ENCODE data around the gene TP53INP2. TPM values are rescaled to one million over a fixed set of nuclear protein-coding genes. Genes with fewer than 3 reads are reported as not detected.

The TP53INP2 gene
- total and polyA plus RNA-seq, 2 of the 8 experiments (the other 6 are each of a cell fraction or from before 2014, with no cell fraction given): 2.4 to 4.8 TPM

DNA sequence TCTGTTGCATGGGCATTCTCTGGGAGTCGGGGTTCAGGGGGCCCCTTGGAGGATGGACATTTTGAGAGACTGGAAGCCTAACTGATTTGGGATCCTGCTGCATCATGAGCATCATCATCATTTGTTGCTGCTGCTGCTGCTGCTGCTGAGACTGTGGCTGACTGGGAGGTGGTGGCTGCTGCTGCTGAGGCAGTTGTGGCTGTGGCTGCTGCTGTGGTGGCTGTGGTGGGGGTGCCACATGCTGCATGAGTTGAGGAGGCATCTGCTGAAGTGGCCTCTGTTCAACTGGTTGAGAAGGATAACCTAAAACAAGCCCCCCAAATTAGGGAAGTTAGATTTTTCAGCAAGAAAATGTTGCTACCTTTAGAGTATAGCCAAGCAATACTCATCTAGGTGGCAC is 38.9 kb downstream of the TP53INP2 start:
- Histone ChIP-seq H3K36me3 (ENCODE audit: control insufficient read depth in 2 of 4, insufficient read depth in 4 of 4, low read length in 3 of 4) (peaks cover 0 to 5% (median 0%) of the 10 kb centered on the region in 4 experiments; a peak in 2 of 8 replicates), H3K9me3 (ENCODE audit: insufficient read depth in 2 of 2, low read depth in 1 of 2, low read length in 1 of 2) (no peaks in the 10 kb centered on the region), H2AFZ (ENCODE audit: low read length) (no peak overlapping the region), H3K27me3 (replicated peaks in 1 of 4; ENCODE audit: control insufficient read depth in 3 of 4, extremely low read depth in 1 of 4, insufficient read depth in 3 of 4, low read length in 3 of 4) (no peaks in the 10 kb centered on the region), H3K4me3 (ENCODE audit: extremely low read depth in 1 of 4, insufficient read depth in 2 of 4, low read depth in 3 of 4, low read length in 4 of 4) (no peak overlapping the region), H3K27ac (ENCODE audit: low read depth, low read length) (no peak overlapping the region), H4K20me1 (replicated peaks in 1 of 2; ENCODE audit: control insufficient read depth in 1 of 2, insufficient read depth in 2 of 2, low read length in 2 of 2) (peaks cover 0 to 3% of the 10 kb centered on the region in 2 experiments), H2BK15ac (ENCODE audit: low read length) (no peak overlapping the region), H2AK5ac (ENCODE audit: low read depth, low read length) (no peak overlapping the region), H3K79me2 (ENCODE audit: control insufficient read depth in 1 of 2, insufficient read depth in 2 of 2, low read length in 2 of 2) (no peaks in the 10 kb centered on the region), H3K23ac (ENCODE audit: insufficient read length) (no peak overlapping the region), H2BK120ac (replicated peaks; ENCODE audit: low read depth, low read length) (no peak overlapping the region), H4K91ac (replicated peaks; ENCODE audit: insufficient read length, low read length) (no peak overlapping the region), H3K14ac (ENCODE audit: insufficient read length) (no peak overlapping the region), H2BK12ac (ENCODE audit: low read depth, low read length) (no peak overlapping the region), H3K18ac (ENCODE audit: extremely low read depth, low read length) (no peak overlapping the region), H2BK20ac (ENCODE audit: low read length) (no peak overlapping the region), H4K8ac (ENCODE audit: extremely low read depth, insufficient read depth, low read length) (no peak overlapping the region; the same call in 1 of the 2 replicates), H3K4me2 (ENCODE audit: insufficient read depth in 1 of 2, low read depth in 2 of 2, low read length in 2 of 2) (no peak overlapping the region), H3K4me1 (replicated peaks in 1 of 4; ENCODE audit: control insufficient read depth in 3 of 4, insufficient read depth in 4 of 4, low read length in 3 of 4) (no peaks in the 10 kb centered on the region), H3K4ac (replicated peaks; ENCODE audit: insufficient read length, low read depth, low read length) (no peak overlapping the region), H3K23me2 (ENCODE audit: low read depth, low read length) (no peaks in the 10 kb centered on the region), H3K9ac (replicated peaks in 1 of 4; ENCODE audit: extremely low read depth in 1 of 4, low read depth in 3 of 4, low read length in 3 of 4) (no peak overlapping the region), H3K79me1 (ENCODE audit: low read depth, low read length) (no peaks in the 10 kb centered on the region), H4K5ac (ENCODE audit: insufficient read length, low read depth, low read length) (no peak overlapping the region), H3K56ac (replicated peaks; ENCODE audit: insufficient read length, low read depth, low read length) (no peak overlapping the region), H2BK5ac (ENCODE audit: low read depth, low read length) (no peak overlapping the region)
- DNase-seq (ENCODE audit: low read depth in 1 of 2, low spot score in 2 of 2): no peak
- ChIA-PET CTCF (ENCODE audit: partially characterized antibody) (no interaction called here), POLR2A (ENCODE audit: partially characterized antibody) (no interaction called here)
- no peak for FAIRE-seq
- 94% methylated on average over 1 of the region's 1 CpG; no CpG with 5 or more reads in 1 of the 2 experiments for WGBS, 2 experiments (ENCODE audit: extremely low coverage in 1 of 2, insufficient coverage in 1 of 2, insufficient read length in 1 of 2, insufficient replicate concordance in 2 of 2, low coverage in 1 of 2, low lambda C conversion rate in 2 of 2, missing lambda C conversion rate in 1 of 2)
- no peak for TF ChIP-seq POU5F1 (IDR thresholded peaks at IDR 0.05; ENCODE audit: low read depth, low read length)
- no peak for TF ChIP-seq ASH2L (IDR thresholded peaks at IDR 0.05; ENCODE audit: low read length)
- TF ChIP-seq RFX5 (IDR thresholded peaks at IDR 0.05; ENCODE audit: borderline replicate concordance, low read depth, low read length): no peak
- TF ChIP-seq ZNF274 (IDR thresholded peaks at IDR 0.05; ENCODE audit: borderline replicate concordance, extremely low read depth, low read length): no peak
- no peak for TF ChIP-seq NANOG (IDR thresholded peaks at IDR 0.05; ENCODE audit: insufficient read depth, low read depth, low read length, poor library complexity, severe bottlenecking)
- no peak for TF ChIP-seq SP1 (IDR thresholded peaks at IDR 0.05; ENCODE audit: low read depth, low read length)
- TF ChIP-seq SIRT6 (IDR thresholded peaks at IDR 0.05; ENCODE audit: low read length): no peak
- TF ChIP-seq CHD1 (IDR thresholded peaks at IDR 0.05; ENCODE audit: low read depth, low read length): no peak
- TF ChIP-seq CEBPB (IDR thresholded peaks at IDR 0.05; ENCODE audit: low read depth, low read length): no peak
- TF ChIP-seq SAP30 (IDR thresholded peaks at IDR 0.05; ENCODE audit: insufficient read depth, insufficient replicate concordance, low read length): no peak
- TF ChIP-seq SP4 (IDR thresholded peaks at IDR 0.05; ENCODE audit: low read length): no peak
- TF ChIP-seq RXRA (IDR thresholded peaks at IDR 0.05; ENCODE audit: insufficient read depth, low read depth, low read length): no peak
- no peak for TF ChIP-seq JUND (IDR thresholded peaks at IDR 0.05; ENCODE audit: low read length)
- no peak for TF ChIP-seq KDM4A (IDR thresholded peaks at IDR 0.05; ENCODE audit: low read depth, low read length, severe bottlenecking)
- no peak for TF ChIP-seq TAF1 (IDR thresholded peaks at IDR 0.05; ENCODE audit: low read depth, low read length)
